ENCODE data around the gene RTN4RL2.

RTN4RL2 gene

DNA sequence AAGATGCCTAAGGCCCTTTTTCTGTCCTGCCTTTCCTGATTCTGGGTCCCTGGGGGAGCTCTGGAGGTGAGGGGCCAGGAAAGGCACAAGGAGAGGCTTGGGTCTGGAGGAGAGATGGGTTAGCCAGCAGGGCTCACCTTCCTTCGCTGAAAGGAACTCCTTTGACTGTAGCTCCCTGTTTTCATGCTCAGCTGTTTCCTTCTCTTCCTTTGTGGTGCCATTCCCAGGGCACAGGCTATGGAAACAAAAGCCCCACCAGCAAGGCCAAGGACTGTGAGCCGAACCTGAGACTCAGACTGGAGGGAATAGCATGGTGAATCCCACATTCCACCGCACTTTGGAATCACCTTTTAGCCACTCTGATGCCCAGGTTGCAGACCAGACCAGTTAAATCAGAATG is 43.9 kb upstream of the RTN4RL2 start:
- no peak overlapping the region for H2AFZ ChIP-seq (ENCODE audit: low read length)
- no peaks in the 10 kb centered on the region for H3K4me1 ChIP-seq (ENCODE audit: insufficient read depth, low read length, severe bottlenecking)
- H3K27me3 ChIP-seq (ENCODE audit: insufficient read depth, low read length): no peaks in the 10 kb centered on the region
- no peaks in the 10 kb centered on the region for H4K20me1 ChIP-seq (ENCODE audit: insufficient read depth, low read length)
- no peaks in the 10 kb centered on the region for H3F3A ChIP-seq (ENCODE audit: insufficient read depth, low read length)
- peaks cover 98% of the 10 kb centered on the region for H3K36me3 ChIP-seq (ENCODE audit: insufficient read depth, low read length)
- no peak overlapping the region for H3K4me3 ChIP-seq (ENCODE audit: low read depth, low read length, poor library complexity, severe bottlenecking)
- H3K27ac ChIP-seq (ENCODE audit: low read depth, low read length, poor library complexity, severe bottlenecking): no peak overlapping the region
- H3K79me2 ChIP-seq (ENCODE audit: insufficient read depth, low read length): no peaks in the 10 kb centered on the region
- no peaks in the 10 kb centered on the region for H3K9me3 ChIP-seq (ENCODE audit: low read length)
- TF ChIP-seq, protein P1, sequence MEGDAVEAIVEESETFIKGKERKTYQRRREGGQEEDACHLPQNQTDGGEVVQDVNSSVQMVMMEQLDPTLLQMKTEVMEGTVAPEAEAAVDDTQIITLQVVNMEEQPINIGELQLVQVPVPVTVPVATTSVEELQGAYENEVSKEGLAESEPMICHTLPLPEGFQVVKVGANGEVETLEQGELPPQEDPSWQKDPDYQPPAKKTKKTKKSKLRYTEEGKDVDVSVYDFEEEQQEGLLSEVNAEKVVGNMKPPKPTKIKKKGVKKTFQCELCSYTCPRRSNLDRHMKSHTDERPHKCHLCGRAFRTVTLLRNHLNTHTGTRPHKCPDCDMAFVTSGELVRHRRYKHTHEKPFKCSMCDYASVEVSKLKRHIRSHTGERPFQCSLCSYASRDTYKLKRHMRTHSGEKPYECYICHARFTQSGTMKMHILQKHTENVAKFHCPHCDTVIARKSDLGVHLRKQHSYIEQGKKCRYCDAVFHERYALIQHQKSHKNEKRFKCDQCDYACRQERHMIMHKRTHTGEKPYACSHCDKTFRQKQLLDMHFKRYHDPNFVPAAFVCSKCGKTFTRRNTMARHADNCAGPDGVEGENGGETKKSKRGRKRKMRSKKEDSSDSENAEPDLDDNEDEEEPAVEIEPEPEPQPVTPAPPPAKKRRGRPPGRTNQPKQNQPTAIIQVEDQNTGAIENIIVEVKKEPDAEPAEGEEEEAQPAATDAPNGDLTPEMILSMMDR (IDR thresholded peaks at IDR 0.05; ENCODE audit: low read length): no peak
- TF ChIP-seq EZH2 (IDR thresholded peaks at IDR 0.05; ENCODE audit: borderline replicate concordance, low read length): no peak
- H3K4me2 ChIP-seq (ENCODE audit: low read length): no peak overlapping the region
- no peaks in the 10 kb centered on the region for H3K9me2 ChIP-seq (ENCODE audit: low read depth, low read length)
- no peak overlapping the region for H3K9ac ChIP-seq (ENCODE audit: low read length)

DNA sequence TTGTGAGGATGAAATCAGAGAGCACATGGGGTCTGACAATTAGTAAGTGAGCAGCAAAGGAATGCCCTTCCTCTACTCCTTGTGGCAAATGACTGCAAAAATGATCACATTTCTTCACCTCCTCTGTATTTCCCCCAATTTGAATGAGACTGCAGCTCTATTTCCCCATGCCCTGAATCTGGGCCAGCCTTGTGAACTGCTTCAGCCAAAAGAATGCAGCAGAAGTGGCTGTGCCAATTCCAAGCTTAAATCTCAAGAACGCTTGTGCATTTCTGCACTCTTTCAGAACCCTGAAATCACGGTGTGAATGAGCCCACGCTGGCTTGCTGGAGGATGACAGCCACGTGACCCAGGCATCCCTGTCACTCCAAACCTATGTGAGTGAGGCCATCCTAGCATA is 43.3 kb upstream of the RTN4RL2 start:
- no peaks in the 10 kb centered on the region for H3K4me1 ChIP-seq (ENCODE audit: insufficient read depth, low read length, severe bottlenecking)
- H3K79me2 ChIP-seq (ENCODE audit: insufficient read depth, low read length): no peaks in the 10 kb centered on the region
- no peaks in the 10 kb centered on the region for H4K20me1 ChIP-seq (ENCODE audit: insufficient read depth, low read length)
- H3K27ac ChIP-seq (ENCODE audit: low read depth, low read length, poor library complexity, severe bottlenecking): no peak overlapping the region
- H3K9ac ChIP-seq (ENCODE audit: low read length): no peak overlapping the region
- no peak overlapping the region for H3K4me3 ChIP-seq (ENCODE audit: low read depth, low read length, poor library complexity, severe bottlenecking)
- H2AFZ ChIP-seq (ENCODE audit: low read length): no peak overlapping the region
- TF ChIP-seq, protein P1 (IDR thresholded peaks at IDR 0.05; ENCODE audit: low read length): no peak
- TF ChIP-seq EZH2 (IDR thresholded peaks at IDR 0.05; ENCODE audit: borderline replicate concordance, low read length): no peak
- peaks cover 99% of the 10 kb centered on the region for H3K36me3 ChIP-seq (ENCODE audit: insufficient read depth, low read length)
- no peaks in the 10 kb centered on the region for H3F3A ChIP-seq (ENCODE audit: insufficient read depth, low read length)
- no peaks in the 10 kb centered on the region for H3K9me3 ChIP-seq (ENCODE audit: low read length)
- H3K9me2 ChIP-seq (ENCODE audit: low read depth, low read length): no peaks in the 10 kb centered on the region
- no peaks in the 10 kb centered on the region for H3K27me3 ChIP-seq (ENCODE audit: insufficient read depth, low read length)
- H3K4me2 ChIP-seq (ENCODE audit: low read length): no peak overlapping the region

DNA sequence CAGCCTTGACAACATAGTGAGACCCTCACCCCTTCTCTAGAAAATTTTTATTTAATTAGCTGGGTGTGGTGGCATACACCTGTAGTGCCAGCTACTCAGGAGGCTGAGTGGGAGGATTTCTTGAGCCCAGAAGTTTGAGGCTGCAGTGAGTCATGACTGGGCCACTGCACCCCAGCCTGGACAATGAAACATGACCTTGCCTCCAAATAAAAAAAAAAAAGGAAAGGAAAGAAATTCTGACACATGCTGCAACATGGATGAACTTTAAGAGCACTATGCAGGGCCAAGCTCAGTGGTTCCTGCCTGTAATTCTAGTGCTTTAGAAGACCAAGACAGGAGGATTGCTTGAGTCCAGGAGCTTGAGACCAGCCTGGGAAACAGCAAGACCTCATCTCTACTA is 42.2 kb upstream of the RTN4RL2 start:
- Histone ChIP-seq H2AFZ (ENCODE audit: low read length) (no peak overlapping the region), H3K9me2 (ENCODE audit: low read depth, low read length) (no peaks in the 10 kb centered on the region), H3K36me3 (ENCODE audit: insufficient read depth, low read length) (peaks cover 99% of the 10 kb centered on the region), H3K4me3 (ENCODE audit: low read depth, low read length, poor library complexity, severe bottlenecking) (no peak overlapping the region), H3F3A (ENCODE audit: insufficient read depth, low read length) (no peaks in the 10 kb centered on the region), H4K20me1 (ENCODE audit: insufficient read depth, low read length) (no peaks in the 10 kb centered on the region), H3K9ac (ENCODE audit: low read length) (no peak overlapping the region), H3K4me2 (ENCODE audit: low read length) (no peak overlapping the region), H3K4me1 (ENCODE audit: insufficient read depth, low read length, severe bottlenecking) (no peaks in the 10 kb centered on the region), H3K9me3 (ENCODE audit: low read length) (no peaks in the 10 kb centered on the region), H3K79me2 (ENCODE audit: insufficient read depth, low read length) (no peaks in the 10 kb centered on the region), H3K27me3 (ENCODE audit: insufficient read depth, low read length) (no peaks in the 10 kb centered on the region), H3K27ac (ENCODE audit: low read depth, low read length, poor library complexity, severe bottlenecking) (no peak overlapping the region)
- TF ChIP-seq, protein P1 (IDR thresholded peaks at IDR 0.05; ENCODE audit: low read length): no peak
- no peak for TF ChIP-seq EZH2 (IDR thresholded peaks at IDR 0.05; ENCODE audit: borderline replicate concordance, low read length)
